ENCODE data around the gene CARNS1.

Gene CARNS1

DNA sequence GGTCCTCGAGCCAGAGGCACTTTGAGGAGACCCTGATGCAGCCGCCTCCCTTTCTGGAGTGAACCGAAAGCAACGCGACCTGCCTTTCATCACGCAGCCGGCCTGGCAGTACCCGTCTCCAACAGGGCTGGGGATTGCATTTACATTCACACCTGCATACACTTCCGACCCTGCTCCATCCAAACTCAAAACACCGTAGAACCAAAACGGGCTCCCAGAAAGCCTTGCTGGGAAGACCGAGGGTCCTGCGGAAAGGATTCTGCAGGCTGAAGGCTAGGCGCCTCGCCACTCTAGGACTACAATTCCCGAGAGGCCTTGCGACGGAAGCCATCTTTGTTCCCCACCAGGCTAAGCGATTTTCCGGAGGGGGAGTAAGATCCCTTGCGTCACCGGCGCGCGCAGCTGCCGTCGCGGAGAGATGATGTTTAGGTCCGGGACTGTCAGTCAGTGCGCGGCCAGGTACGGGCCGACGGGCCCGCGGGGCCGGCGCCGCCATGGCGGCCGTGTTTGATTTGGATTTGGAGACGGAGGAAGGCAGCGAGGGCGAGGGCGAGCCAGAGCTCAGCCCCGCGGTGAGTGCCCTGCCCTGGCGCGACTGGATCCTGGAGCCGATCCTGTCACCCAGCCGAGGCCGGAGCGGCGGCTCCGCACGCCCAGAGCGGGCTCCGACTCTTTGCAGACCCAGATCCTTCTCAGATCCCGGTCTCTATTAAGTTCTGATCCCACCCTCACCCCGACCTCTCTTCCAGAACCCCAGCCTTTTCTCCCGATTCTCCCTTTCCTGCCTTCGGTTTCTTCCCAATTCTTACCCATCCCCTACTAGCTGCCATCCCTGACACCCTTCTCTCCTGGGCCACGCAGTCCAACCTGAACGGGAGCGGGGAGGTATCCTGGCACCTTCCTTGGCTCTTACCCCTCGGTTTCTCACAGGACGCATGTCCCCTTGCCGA lies 12.8 kb downstream of the CARNS1 start, which contains the start of gene RPS6KB2:
TSS of gene RPS6KB2 (plus strand) at position 443 of the 950 bp plus-strand sequence. CDS start at position 495, 52 bp downstream.
- peak; percentile 85 for DNase-seq (ENCODE audit: low read depth)

DNA sequence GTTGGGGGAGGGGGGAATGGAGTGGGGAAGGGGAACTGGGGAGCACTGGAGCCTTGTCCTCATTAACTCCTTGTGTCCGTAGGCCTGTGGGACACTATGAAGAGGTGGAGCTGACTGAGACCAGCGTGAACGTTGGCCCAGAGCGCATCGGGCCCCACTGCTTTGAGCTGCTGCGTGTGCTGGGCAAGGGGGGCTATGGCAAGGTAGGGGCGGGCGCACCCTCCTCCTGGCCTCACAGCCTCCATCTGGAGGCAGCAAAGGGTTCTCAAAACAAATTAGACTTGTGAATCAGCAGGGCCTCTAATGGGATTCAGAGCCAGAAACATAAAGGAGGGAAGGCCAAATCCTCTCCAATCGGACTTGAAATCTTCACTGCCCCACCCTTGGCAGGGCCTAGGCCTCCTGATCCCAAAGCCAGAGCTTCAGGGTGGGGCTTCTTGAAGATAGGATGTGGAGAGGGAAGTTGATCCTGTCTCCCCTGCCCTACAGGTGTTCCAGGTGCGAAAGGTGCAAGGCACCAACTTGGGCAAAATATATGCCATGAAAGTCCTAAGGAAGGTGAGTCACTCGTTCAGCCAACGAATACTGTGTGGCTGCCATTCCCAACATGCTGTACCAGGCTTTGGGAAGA lies 13.7 kb downstream of the CARNS1 start:
- DNase-seq (ENCODE audit: low read depth), result no peak

DNA sequence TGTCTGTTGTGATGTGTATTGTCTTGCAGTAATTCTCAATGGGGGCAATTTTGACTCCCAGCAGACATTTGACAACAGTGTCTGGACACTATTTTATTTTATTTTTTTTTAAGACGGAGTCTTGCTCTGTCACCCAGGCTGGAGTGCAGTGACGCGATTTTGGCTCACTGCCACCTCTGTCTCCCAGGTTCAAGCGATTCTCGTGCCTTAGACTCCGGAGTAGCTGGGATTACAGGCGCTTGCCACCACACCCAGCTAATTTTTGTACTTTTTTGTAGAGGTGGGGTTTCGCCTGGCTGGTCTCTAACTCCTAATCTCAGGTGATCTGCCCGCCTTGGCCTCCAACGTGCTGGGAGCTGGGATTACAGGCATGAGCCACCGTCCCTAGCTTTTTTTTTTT lies 14.2 kb downstream of the CARNS1 start:
- DNase-seq (ENCODE audit: low read depth), result no peak

DNA sequence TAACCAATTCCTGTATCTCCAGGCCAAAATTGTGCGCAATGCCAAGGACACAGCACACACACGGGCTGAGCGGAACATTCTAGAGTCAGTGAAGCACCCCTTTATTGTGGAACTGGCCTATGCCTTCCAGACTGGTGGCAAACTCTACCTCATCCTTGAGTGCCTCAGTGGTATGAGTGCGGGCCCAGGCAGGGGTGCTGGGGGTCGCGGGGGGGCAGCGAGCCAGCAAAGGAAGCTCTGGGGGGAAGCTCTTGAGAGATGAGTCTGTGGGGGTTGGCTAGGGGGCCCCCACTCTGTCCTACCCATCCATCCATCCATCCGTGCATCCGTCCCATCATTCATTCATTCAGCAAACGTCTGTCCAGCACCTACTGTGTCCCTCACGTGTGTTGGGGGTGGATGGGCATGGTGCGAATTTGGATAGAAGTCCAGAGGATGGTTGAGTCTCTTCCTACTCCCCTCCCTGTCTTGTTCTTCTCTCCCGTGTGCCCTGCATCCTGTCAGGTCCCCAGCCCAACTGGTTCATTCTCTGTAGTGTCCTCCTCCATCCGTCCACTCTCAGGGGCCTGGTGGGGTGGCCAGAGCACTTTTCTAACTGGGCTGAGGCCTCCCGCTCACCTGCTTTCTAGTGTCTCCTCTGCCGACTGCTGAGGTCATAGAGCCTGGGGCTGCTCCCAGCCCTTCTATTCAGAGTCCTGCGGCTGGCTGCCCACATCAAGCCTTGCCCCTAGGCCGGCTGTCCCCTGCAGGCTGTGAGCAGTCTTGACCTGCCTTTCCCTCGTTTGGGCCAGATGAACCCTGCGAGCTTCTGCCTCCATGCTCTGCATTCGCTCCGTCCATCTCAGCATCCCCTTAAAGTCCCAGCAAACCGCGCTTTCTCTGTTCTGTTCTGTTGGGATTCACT lies 16.1 kb downstream of the CARNS1 start:
- no peak for DNase-seq (ENCODE audit: low read depth)

DNA sequence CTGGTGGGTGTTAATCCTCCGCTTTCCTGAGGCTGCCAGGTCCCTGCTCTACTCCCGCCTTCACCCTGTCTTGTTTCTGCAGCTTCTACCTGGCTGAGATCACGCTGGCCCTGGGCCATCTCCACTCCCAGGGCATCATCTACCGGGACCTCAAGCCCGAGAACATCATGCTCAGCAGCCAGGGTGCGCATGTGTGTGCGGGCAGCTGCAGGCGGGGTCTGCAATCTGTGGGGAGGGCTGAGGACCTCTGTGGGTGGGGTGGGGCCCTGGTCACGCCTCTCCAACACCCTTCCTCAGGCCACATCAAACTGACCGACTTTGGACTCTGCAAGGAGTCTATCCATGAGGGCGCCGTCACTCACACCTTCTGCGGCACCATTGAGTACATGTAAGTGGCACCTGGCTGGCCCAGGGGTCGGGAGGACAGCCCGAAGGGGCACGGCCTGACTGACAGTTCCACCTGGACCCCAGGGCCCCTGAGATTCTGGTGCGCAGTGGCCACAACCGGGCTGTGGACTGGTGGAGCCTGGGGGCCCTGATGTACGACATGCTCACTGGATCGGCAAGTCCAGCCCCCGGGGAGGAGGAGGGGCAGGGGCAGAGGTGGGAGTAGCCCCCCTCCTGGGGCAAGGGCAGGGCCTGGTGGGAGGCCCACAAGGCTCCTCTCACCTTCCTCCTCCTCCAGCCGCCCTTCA lies 17.3 kb downstream of the CARNS1 start:
- no peak for DNase-seq (ENCODE audit: low read depth)

DNA sequence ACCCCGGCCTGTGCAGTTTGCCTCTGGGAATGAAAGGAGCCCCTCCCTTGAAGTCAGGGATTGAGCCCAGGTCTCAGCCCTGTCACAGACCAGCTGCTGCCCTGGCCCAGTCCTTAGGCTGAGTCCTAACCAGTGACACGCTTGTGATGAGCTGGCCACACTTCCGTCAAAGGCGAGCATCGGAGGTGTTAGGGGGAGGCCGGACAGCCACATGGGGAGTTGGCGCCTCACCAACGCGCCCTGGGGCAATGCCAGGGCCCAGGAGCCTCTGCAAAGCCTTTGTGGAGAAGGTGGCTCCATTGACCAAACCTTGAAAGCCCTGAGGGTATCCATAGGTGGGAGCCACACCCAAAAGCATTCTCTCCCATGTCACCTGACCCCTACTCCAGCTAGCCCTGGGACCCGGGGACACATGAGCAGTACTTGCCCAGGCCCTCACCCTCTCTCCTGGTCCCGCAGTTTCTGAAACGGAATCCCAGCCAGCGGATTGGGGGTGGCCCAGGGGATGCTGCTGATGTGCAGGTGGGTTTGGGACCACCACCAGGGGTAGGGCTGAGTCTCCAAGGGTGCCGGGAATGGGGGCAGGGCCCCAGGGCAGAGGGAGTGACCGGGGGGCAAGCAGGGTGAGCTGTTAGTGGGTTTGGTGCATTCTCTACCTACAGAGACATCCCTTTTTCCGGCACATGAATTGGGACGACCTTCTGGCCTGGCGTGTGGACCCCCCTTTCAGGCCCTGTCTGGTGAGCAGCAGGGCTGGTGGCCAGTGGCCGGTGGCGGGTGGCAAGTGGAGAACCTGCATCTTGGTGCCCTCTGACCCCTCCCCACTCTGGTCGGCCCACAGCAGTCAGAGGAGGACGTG lies 18.3 kb downstream of the CARNS1 start:
- no peak for DNase-seq (ENCODE audit: low read depth)

DNA sequence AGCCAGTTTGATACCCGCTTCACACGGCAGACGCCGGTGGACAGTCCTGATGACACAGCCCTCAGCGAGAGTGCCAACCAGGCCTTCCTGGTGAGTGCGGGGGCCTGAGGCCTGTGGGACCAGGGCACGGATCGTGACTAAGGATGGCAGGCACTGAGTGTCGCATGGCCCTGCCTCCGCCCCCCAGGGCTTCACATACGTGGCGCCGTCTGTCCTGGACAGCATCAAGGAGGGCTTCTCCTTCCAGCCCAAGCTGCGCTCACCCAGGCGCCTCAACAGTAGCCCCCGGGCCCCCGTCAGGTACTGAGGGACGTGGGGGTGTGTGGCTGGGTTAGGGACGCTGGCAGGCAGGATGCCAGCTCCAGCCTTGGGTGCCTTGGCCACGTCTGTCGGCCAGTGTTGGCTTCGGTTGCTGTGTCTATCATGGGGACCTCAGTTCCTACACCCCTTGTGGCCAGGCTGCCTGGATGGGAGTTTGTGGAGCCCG lies 19.0 kb downstream of the CARNS1 start:
- DNase-seq (ENCODE audit: low read depth), result no peak

DNA sequence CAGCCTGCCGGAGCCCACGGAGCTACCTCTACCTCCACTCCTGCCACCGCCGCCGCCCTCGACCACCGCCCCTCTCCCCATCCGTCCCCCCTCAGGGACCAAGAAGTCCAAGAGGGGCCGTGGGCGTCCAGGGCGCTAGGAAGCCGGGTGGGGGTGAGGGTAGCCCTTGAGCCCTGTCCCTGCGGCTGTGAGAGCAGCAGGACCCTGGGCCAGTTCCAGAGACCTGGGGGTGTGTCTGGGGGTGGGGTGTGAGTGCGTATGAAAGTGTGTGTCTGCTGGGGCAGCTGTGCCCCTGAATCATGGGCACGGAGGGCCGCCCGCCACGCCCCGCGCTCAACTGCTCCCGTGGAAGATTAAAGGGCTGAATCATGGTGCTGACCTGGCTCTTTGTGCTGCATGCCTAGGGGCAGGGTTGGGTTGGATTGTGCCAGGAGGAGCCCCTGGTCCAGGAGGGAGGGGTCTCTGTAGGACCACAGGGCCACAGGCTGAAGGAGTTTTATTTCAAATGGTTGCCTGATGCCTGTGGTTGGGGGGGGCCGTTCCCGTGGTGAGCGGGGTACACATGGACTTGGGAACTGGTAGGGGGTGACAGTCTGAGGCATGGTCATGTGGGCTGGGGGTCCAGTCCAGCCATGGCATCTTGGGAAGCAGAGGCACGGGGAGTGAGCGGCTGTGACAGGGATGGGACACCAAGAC lies 19.7 kb downstream of the CARNS1 start:
- no peak for DNase-seq (ENCODE audit: low read depth)

DNA sequence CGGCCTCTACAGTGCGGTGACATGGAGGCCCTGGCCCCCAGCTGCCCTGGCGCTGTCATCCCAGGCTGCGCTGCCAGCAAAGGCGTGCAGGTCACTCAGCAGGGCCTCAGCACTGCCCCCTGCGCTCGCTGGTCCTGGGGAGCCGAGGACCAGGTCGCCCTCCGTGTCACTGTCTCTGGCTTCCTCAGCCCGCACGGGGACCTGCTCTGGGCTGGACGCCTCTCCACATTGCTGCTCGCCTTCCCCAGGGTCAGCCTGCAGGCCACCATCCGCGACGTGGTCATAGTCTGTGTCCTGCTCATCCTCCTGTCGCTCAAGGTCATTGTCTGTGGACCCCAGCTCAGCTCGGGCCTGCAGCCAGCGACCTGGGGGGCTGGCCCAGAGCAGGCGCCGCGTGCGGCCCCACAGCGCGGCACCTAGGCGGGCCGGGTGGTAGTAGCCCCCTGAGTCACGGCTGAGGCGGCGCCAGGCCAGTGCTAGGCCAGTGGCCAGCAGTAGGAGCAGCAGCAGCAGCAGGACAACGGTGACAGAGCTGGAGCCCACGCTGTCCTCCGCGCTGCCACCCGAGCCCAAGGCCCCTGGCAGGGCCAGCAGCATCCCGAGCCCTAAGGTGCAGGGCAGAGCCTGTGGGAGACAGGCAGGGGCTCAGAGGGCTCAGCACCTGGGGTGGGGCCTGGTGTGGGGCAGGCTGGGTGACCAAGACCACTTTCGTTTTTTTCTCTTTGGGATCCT lies 20.4 kb downstream of the CARNS1 start:
- no peak for DNase-seq (ENCODE audit: low read depth)

DNA sequence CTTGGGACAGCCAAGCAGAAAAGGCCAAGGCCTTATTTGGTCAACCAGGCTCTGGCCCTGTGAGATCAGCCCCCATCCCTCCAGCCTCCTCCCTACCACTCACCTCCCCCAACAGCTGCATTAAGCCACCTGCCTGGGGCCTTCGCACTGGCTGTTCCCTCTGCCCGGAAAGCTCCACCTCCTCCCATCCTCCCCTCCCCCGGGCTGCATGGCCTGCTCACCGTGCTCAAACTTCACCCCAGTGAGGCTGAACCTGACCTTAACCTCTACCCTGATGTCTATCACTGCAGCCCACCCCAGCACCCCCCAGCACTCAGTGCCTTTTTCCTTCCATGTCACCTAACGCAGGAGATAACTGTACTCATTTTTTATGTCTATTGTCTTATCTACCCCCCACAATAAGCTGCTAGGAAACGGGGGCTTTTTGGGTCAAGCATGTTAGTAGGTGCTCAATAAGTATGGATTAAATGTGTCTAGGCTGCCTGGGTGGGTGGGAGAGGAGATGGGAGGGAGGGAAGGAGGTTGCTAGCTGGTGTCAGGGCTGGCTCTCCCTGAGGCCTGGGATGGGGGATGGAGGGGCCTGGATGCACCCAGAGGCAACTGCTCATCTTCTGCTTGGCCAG lies 21.1 kb downstream of the CARNS1 start:
- DNase-seq (ENCODE audit: low read depth), result no peak

DNA sequence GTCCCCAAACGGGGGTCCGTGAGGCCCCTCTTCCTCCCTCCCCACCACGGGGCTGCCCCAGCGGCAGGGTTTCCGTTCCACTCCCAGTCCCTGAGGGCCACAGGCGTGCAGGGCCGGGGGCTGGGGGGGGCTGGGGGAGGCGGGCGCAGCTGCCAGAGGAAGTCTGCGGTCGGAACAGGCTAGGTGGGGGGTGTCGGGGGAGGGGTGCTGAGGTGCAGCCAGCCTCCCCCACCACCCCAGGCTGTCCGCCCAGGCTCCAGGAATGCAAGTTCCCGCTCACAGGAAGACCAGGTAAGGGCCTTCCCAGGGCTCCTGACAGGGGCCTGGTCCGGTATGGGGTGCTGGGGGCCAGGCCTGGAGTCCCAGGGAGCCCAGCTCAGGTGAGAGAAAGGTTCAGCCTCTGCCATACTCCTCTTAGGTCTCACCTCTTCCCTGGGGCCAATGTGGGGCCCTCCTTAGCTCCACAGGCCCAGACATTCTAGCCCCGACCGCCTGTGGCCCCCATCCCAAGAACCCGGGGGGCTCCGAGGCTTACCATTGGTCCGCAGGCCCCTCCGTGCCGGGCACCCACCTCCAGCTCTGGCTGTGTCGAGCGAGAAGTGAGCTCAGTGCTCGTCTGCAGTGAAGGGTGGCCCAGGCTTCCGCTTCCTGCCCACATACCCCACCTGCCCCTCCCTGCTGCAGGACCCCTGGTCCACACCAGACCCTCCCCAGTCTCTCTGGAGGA lies 21.8 kb downstream of the CARNS1 start, which contains the start of gene PTPRCAP:
TSS of gene PTPRCAP (minus strand) at position 601 of the 727 bp plus-strand sequence. CDS start at position 538, 63 bp downstream.
- DNase-seq (ENCODE audit: low read depth), result no peak

DNA sequence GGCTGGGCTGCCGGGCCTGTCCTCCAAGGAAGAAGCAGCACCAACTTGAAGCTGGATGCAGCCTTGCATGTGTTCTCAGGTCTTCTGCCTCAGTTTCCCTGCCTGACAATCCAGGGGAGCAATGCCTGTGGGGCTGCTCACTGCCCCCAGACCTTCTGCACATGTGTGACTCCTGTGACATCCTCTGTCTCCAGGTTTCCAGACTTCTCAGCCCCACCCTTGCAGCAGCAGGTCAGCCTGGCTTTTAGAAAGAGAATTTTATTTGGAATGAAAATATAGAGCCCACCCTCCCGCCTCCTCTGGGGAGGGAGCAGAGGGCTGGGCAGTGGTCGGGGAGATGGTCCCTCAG lies 22.3 kb downstream of the CARNS1 start:
- no peak for DNase-seq (ENCODE audit: low read depth)

DNA sequence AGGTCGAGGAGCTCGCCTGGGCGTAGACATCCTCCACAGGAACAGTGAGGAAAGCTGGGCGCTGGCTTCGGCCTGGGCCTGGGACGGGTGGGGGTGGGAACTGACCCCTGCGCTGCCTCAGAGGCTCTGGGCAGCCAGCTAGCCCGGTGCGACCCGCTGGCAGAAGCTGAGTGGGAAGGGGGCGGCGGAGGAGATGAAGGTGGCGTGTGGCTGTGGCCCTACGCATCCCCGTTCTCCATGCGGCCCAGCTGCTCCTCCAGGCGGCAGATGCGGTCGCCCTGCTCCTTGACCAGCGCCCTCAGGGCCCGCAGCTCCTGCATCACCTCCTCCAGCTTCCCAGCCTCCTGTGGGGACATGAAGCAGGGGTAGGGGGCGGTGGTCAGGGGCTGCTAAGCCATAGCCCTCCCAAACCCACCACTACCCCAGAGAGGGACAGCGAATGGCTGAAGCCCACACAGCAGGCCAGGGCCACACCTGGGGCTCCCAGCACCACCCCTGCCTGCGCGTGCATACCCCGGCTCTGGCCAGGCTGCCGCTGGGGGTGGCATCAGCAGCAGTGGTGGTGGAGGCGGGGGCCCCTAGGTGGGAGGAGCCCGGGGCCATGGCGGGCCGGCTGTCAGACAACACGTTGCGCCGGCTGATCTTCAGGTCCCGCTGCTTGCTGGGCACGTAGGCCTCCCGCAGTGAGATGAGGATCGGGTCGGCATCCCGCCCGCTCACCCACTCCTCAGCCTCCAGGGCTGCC lies 22.9 kb downstream of the CARNS1 start:
- DNase-seq (ENCODE audit: low read depth), result no peak

DNA sequence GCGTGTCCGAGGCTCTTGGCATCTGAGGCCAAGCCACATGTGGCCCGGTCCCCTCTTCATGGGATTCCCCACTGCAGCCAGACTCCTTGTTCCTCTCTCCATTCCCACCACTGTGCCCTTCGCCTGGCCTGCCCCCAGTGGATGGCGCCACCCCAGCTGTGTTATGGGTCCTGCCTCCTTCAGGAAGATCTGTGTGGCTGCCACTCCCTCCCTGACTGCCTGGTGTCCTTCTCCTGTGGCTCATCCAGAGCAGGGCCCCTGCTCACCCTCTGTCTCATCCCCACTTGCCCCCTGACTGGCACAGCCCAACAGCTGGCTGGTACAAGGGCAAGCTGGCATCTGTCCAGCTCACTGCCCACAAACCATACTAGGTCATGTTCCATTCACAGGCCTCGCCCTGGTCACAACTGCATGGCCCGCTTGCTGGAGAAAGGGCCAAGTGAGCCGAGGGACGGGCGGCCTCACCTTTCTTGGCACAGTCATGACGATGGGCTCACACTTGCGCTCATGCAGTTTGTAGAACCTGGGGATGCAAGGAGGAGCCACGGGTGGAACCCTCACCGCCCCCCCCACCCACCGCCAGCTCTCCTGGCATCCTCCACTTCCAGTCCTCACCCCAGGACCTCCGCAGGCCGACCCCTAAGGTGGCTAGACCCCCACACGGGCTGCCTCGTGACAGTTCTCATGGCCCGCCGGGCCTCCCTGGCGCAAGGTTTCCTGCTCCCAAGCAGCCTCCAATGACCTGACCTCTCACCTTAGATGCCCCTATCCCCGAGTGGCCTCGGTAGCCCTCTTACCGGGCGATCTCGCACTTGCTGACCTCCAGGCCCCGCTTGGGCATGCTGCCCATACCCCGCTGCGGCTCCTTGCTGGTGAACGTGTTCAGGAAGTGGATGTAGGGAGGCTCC lies 24.1 kb downstream of the CARNS1 start:
- DNase-seq (ENCODE audit: low read depth), result no peak

DNA sequence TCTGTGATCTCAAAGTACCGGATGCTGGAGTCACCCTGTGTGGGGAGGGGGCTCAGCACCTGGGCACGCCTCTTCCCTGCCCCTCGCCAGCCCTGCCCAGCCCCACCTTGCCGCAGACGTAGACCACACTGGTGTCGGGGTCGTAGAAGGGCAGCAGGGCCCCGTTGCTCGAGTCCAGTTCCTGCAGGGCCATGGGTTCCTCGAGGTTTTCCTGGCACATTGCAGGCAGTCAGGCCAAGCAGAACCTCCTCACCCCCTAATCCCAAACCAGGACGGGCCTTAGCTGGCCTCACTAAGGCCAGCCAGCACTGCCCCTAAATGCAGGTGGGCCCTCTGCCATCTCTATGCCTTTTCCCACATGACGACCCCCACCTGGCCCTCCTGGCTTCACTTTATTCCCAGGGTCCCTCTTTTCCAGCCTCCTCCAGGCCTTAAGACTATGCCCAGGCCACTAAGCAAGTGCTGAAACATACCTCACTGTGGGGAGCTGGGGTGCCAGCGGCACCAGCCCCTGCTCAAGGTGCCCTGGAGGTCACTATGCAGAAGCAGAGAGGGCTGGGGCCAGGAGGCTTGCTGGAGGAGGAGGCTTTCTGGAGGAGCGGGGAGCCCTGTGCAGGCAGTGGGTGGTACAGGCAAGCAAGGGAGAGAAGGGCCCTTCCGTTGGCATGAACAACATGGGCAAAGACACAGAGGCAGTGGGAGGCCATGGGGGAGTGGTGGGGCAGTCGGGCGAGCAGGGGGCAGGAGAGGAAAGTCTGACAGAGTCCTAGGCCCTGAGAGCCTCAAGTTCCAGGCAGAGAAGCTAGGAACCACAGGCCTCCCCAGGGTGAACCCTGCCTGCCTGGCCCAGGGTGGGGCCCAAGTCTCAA lies 25.0 kb downstream of the CARNS1 start:
- no peak for DNase-seq (ENCODE audit: low read depth)
